ENCODE measurements around the gene VMO1.

Gene VMO1

GRCh38 chr17:4766723-4767122 is 19.4 kb downstream of the VMO1 start:
- no peak overlapping the region for H3K4me3 ChIP-seq (IDR thresholded peaks at IDR 0.05; ENCODE audit: insufficient read depth, low read depth, low read length)

GRCh38 chr17:4766201-4766600 is 20.0 kb downstream of the VMO1 start:
- Histone ChIP-seq H3K27ac (no peak overlapping the region), H3K4me2 (no peak overlapping the region), H2AFZ (ENCODE audit: low read depth) (no peak overlapping the region), H3K4me3 (IDR thresholded peaks at IDR 0.05; ENCODE audit: insufficient read depth, low read depth, low read length) (no peak overlapping the region), H3K79me2 (ENCODE audit: insufficient read depth, low read depth) (no peaks in the 10 kb centered on the region), H3K27me3 (ENCODE audit: insufficient read depth, low read depth) (no peaks in the 10 kb centered on the region), H3K36me3 (ENCODE audit: insufficient read depth) (no peaks in the 10 kb centered on the region), H3K4me1 (ENCODE audit: low read depth, poor library complexity, severe bottlenecking) (no peaks in the 10 kb centered on the region), H3K9ac (no peak overlapping the region), H4K20me1 (ENCODE audit: insufficient read depth) (no peaks in the 10 kb centered on the region)
- no peak for TF ChIP-seq CTCF (conservative IDR thresholded peaks at IDR 0.05; ENCODE audit: low read depth, low read length)

More at GRCh38 chr17:4766723-4767122, 19.4 kb downstream of the VMO1 start:
- H3K27me3 ChIP-seq (ENCODE audit: insufficient read depth, low read depth) = no peaks in the 10 kb centered on the region
- no peak overlapping the region for H3K9ac ChIP-seq
- H3K79me2 ChIP-seq (ENCODE audit: insufficient read depth, low read depth) = no peaks in the 10 kb centered on the region
- no peaks in the 10 kb centered on the region for H4K20me1 ChIP-seq (ENCODE audit: insufficient read depth)
- no peak overlapping the region for H3K27ac ChIP-seq
- TF ChIP-seq CTCF (conservative IDR thresholded peaks at IDR 0.05; ENCODE audit: low read depth, low read length) = no peak
- no peak overlapping the region for H3K4me2 ChIP-seq
- H2AFZ ChIP-seq (ENCODE audit: low read depth) = no peak overlapping the region
- no peaks in the 10 kb centered on the region for H3K36me3 ChIP-seq (ENCODE audit: insufficient read depth)
- H3K4me1 ChIP-seq (ENCODE audit: low read depth, poor library complexity, severe bottlenecking) = no peaks in the 10 kb centered on the region

- H2AFZ ChIP-seq (ENCODE audit: low read depth) = no peak overlapping the region
- H3K9ac ChIP-seq = no peak overlapping the region
- no peak overlapping the region for H3K27ac ChIP-seq
- no peaks in the 10 kb centered on the region for H3K79me2 ChIP-seq (ENCODE audit: insufficient read depth, low read depth)
- H3K36me3 ChIP-seq (ENCODE audit: insufficient read depth) = no peaks in the 10 kb centered on the region
- H3K4me3 ChIP-seq (IDR thresholded peaks at IDR 0.05; ENCODE audit: insufficient read depth, low read depth, low read length) = no peak overlapping the region
- H3K4me2 ChIP-seq = no peak overlapping the region
- no peak for TF ChIP-seq CTCF (conservative IDR thresholded peaks at IDR 0.05; ENCODE audit: low read depth, low read length)
- no peaks in the 10 kb centered on the region for H3K4me1 ChIP-seq (ENCODE audit: low read depth, poor library complexity, severe bottlenecking)
- no peaks in the 10 kb centered on the region for H3K27me3 ChIP-seq (ENCODE audit: insufficient read depth, low read depth)
- H4K20me1 ChIP-seq (ENCODE audit: insufficient read depth) = no peaks in the 10 kb centered on the region
These were observed 21.6 kb downstream of the VMO1 start for GRCh38 chr17:4764595-4764994.

- H3K27ac ChIP-seq = no peak overlapping the region
- no peaks in the 10 kb centered on the region for H3K27me3 ChIP-seq (ENCODE audit: insufficient read depth, low read depth)
- no peaks in the 10 kb centered on the region for H3K79me2 ChIP-seq (ENCODE audit: insufficient read depth, low read depth)
- no peak overlapping the region for H3K4me2 ChIP-seq
- no peaks in the 10 kb centered on the region for H3K36me3 ChIP-seq (ENCODE audit: insufficient read depth)
- H2AFZ ChIP-seq (ENCODE audit: low read depth) = no peak overlapping the region
- no peak overlapping the region for H3K4me3 ChIP-seq (IDR thresholded peaks at IDR 0.05; ENCODE audit: insufficient read depth, low read depth, low read length)
- no peaks in the 10 kb centered on the region for H3K4me1 ChIP-seq (ENCODE audit: low read depth, poor library complexity, severe bottlenecking)
- TF ChIP-seq CTCF (conservative IDR thresholded peaks at IDR 0.05; ENCODE audit: low read depth, low read length) = no peak
- no peaks in the 10 kb centered on the region for H4K20me1 ChIP-seq (ENCODE audit: insufficient read depth)
- no peak overlapping the region for H3K9ac ChIP-seq
These were observed 26.4 kb downstream of the VMO1 start for GRCh38 chr17:4759776-4760236.
